Measurements from ENCODE around the gene AQP1. TPM values are rescaled to one million over a fixed set of nuclear protein-coding genes. Genes with fewer than 3 reads are reported as not detected.

Gene AQP1
- total RNA-seq, 4 donors from 2014 or later: 12.4 to 86.5 (median 71.5) TPM

GRCh38 chr7:30914596-30914995 is 2.9 kb downstream of the AQP1 start:
- peak overlapping the region in 1 of 4 donors; percentile 6 for H3K4me3 ChIP-seq
- H3K4me1 ChIP-seq: peaks cover 0 to 63% (median 3%) of the 10 kb centered on the region in 4 donors
- DNase-seq: peak in 1 of 3 donors; percentile 54
- no peaks in the 10 kb centered on the region for H3K27me3 ChIP-seq
- TF ChIP-seq, protein P1, sequence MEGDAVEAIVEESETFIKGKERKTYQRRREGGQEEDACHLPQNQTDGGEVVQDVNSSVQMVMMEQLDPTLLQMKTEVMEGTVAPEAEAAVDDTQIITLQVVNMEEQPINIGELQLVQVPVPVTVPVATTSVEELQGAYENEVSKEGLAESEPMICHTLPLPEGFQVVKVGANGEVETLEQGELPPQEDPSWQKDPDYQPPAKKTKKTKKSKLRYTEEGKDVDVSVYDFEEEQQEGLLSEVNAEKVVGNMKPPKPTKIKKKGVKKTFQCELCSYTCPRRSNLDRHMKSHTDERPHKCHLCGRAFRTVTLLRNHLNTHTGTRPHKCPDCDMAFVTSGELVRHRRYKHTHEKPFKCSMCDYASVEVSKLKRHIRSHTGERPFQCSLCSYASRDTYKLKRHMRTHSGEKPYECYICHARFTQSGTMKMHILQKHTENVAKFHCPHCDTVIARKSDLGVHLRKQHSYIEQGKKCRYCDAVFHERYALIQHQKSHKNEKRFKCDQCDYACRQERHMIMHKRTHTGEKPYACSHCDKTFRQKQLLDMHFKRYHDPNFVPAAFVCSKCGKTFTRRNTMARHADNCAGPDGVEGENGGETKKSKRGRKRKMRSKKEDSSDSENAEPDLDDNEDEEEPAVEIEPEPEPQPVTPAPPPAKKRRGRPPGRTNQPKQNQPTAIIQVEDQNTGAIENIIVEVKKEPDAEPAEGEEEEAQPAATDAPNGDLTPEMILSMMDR (IDR thresholded peaks at IDR 0.05): no peak
- TF ChIP-seq POLR2A (IDR thresholded peaks at IDR 0.05): no peak
- peak overlapping the region in 3 of 4 donors; percentile 68 to 95 (median 88) for H3K27ac ChIP-seq
- H3K36me3 ChIP-seq: no peaks in the 10 kb centered on the region
- no peaks in the 10 kb centered on the region for H3K9me3 ChIP-seq

DNA sequence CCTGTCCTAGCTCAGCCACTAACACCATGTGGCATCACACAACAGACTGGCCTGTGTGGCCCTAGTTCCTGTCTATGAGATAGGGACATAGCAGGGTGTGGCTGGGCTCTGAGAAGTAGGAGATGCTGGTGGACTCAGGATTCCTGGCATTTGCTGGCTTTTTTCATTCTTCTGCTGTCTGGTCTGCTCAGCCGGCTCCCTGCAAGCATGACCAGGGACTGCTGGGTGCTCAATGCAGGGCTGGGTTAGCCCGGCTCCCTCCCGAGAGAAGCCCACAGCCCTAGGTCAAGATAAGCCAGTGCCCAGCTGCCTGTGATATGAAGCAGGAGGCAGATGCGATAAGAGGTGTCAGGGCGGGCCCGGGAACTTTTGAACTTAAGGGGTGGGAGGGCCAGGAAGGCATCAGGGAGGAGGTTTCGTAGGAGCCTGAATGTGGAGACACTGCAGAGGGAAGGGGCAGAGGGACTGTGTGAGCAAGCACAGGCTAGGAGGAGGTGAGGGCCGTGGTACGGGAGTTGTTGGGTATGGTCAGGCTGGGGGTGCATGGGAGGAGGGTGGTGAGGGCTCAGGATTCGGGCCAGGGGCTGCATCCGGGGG is 3.5 kb downstream of the AQP1 start:
- Histone ChIP-seq H3K9me3 (no peaks in the 10 kb centered on the region), H3K27ac (peak overlapping the region in 3 of 4 donors; percentile 68 to 95 (median 88)), H3K4me1 (peaks cover 0 to 63% (median 3%) of the 10 kb centered on the region in 4 donors), H3K27me3 (no peaks in the 10 kb centered on the region), H3K36me3 (no peaks in the 10 kb centered on the region), H3K4me3 (peak overlapping the region in 1 of 4 donors; percentile 6)
- no peak for TF ChIP-seq POLR2A (IDR thresholded peaks at IDR 0.05)
- TF ChIP-seq, protein P1 (IDR thresholded peaks at IDR 0.05): no peak
- DNase-seq: peak in 2 of 3 donors; percentile 67 to 74

DNA sequence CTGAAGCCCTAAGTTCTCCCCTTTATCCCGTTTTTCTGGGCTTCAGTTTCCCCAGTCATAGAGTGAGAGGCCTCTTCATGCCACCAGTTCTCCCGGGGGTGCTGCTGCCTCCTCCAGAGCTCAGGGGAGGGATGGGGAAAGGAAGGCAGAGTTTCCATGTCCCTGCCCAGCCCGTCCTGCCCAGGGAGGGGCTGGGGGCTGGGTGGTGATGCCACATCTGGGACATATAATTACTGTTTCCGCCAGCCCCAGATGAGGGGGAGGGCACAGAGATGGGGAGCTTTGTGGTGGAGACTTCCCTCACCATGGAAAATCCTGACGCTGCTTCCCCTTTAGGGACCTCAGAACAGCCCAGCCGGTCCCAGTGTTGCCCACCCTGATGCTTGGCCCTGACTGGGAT is 4.1 kb downstream of the AQP1 start:
- peak overlapping the region in 2 of 4 donors; percentile 88 to 95 for H3K27ac ChIP-seq
- TF ChIP-seq POLR2A (IDR thresholded peaks at IDR 0.05): no peak
- TF ChIP-seq, protein P1 (IDR thresholded peaks at IDR 0.05): no peak
- H3K4me3 ChIP-seq: no peak overlapping the region
- H3K9me3 ChIP-seq: no peaks in the 10 kb centered on the region
- peaks cover 0 to 63% (median 3%) of the 10 kb centered on the region in 4 donors for H3K4me1 ChIP-seq
- no peaks in the 10 kb centered on the region for H3K36me3 ChIP-seq
- H3K27me3 ChIP-seq: no peaks in the 10 kb centered on the region
- no peak for DNase-seq

DNA sequence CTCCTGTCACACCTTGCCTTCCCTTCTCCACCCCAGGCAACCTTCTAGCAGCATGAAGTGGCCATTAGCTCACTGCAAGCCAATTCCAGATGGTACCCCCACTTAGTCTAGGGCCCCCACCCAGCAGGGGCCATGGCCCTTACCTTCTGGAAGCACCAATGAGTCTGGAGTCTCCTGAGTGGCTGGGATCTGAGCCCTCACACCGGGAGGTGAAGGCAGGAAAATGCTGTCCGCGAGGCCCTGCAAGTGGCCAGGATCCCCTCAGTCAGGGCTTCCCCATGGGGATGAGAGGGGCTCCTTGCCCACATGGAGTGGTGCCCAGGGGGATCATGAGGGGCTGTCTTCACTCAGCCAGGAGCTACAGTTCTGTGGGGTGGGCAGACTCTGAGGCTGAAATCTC is 4.6 kb downstream of the AQP1 start:
- H3K4me3 ChIP-seq: no peak overlapping the region
- no peaks in the 10 kb centered on the region for H3K36me3 ChIP-seq
- no peak overlapping the region for H3K27ac ChIP-seq
- peaks cover 0 to 63% (median 3%) of the 10 kb centered on the region in 4 donors for H3K4me1 ChIP-seq
- TF ChIP-seq, protein P1 (IDR thresholded peaks at IDR 0.05): no peak
- no peak for TF ChIP-seq POLR2A (IDR thresholded peaks at IDR 0.05)
- DNase-seq: no peak
- no peaks in the 10 kb centered on the region for H3K9me3 ChIP-seq
- no peaks in the 10 kb centered on the region for H3K27me3 ChIP-seq

- Histone ChIP-seq H3K4me1 (peaks cover 0 to 61% (median 3%) of the 10 kb centered on the region in 4 donors), H3K4me3 (no peak overlapping the region), H3K36me3 (no peaks in the 10 kb centered on the region), H3K27ac (no peak overlapping the region), H3K27me3 (no peaks in the 10 kb centered on the region), H3K9me3 (no peaks in the 10 kb centered on the region)
- DNase-seq: no peak
- TF ChIP-seq POLR2A (IDR thresholded peaks at IDR 0.05): no peak
- TF ChIP-seq, protein P1 (IDR thresholded peaks at IDR 0.05): no peak
Measured at GRCh38 chr7:30916767-30917166, 5.1 kb downstream of the AQP1 start.
